Tongue (tissue), 2 donors: ENCODE measurements around the gene MAST1. TPM values are rescaled to one million over a fixed set of nuclear protein-coding genes. Genes with fewer than 3 reads are reported as not detected.
"Not testable (repeated sequence)": the region's sequence is repeated elsewhere in the genome, so short reads cannot be mapped to it uniquely, and the experiment has no call there.

ENCODE experiments used
- DNase-seq: peaks from one replicate; pipeline ENCODE4 v3.0.0-alpha.2; 2015
- total RNA-seq: library from RNA; depleted of rRNA; stranded (reverse); fragments of >200 nt; gene quantifications from one replicate; pipeline ENCODE4 v1.2.3, GENCODE V29; 2014

The MAST1 gene
- total RNA-seq, 1 donor from 2014 or later: 0.92 TPM

GRCh38 chr19:12872255-12872654 lies 33.9 kb downstream of the MAST1 start:
- DNase-seq: no peak

GRCh38 chr19:12872941-12873890 lies 34.9 kb downstream of the MAST1 start:
- DNase-seq: peak; percentile 41

GRCh38 chr19:12873891-12874745 lies 35.8 kb downstream of the MAST1 start:
- no peak for DNase-seq

- DNase-seq: no peak
Observed at GRCh38 chr19:12875086-12875485, 36.8 kb downstream of the MAST1 start.

- no peak for DNase-seq
Observed at GRCh38 chr19:12880551-12881171, 42.3 kb downstream of the MAST1 start.

- DNase-seq: peak; percentile 96
Observed at GRCh38 chr19:12881172-12881808, 43.0 kb downstream of the MAST1 start, which contains the start of gene DNASE2. DNASE2 (minus strand) TSS chr19:12881449; CDS start chr19:12881375, 74 bp downstream.

- no peak for DNase-seq
Observed at GRCh38 chr19:12882589-12882988, 44.3 kb downstream of the MAST1 start.

- DNase-seq: no peak
Observed at GRCh38 chr19:12884202-12884601, 45.9 kb downstream of the MAST1 start.

GRCh38 chr19:12884627-12884925 lies 46.3 kb downstream of the MAST1 start:
- DNase-seq: no peak

GRCh38 chr19:12884926-12885748 lies 46.8 kb downstream of the MAST1 start:
- DNase-seq: peak; percentile 62

GRCh38 chr19:12885749-12886650 lies 47.7 kb downstream of the MAST1 start:
- no peak for DNase-seq

- DNase-seq: no peak
Observed at GRCh38 chr19:12886651-12886968, 48.3 kb downstream of the MAST1 start.

GRCh38 chr19:12886969-12887747 lies 48.8 kb downstream of the MAST1 start, which contains the start of gene KLF1:
KLF1 (minus strand) TSS chr19:12887201; CDS start chr19:12887140, 61 bp downstream.
- no peak for DNase-seq

- no peak for DNase-seq
Observed at GRCh38 chr19:12888006-12888603, 49.8 kb downstream of the MAST1 start.

- DNase-seq: not testable (repeated sequence)
Observed at GRCh38 chr19:12890299-12890786, 52.0 kb downstream of the MAST1 start.

GRCh38 chr19:12890787-12891552 lies 52.7 kb downstream of the MAST1 start, which contains the start of gene GCDH:
GCDH (plus strand) TSS chr19:12891160; CDS start chr19:12891305, 145 bp downstream.
- DNase-seq: peak; percentile 99

GRCh38 chr19:12891553-12892021 lies 53.3 kb downstream of the MAST1 start:
- DNase-seq: no peak

- DNase-seq: no peak
Observed at GRCh38 chr19:12893582-12893981, 55.3 kb downstream of the MAST1 start.
